Stimulated activated CD8-positive, alpha-beta memory T cell treated with anti-CD3 and anti-CD28 coated beads, Interleukin-2, amount 100 ng/mL, for 1 hour (primary cell): Measurements from ENCODE around the gene DPM3.
"Not testable (repeated sequence)": the region's sequence is repeated elsewhere in the genome, so short reads cannot be mapped to it uniquely, and the experiment has no call there.

Experiments used
- DNase-seq, 2 donors: peaks; one replicate each; pipeline ENCODE4 v3.0.0-alpha.2; 2020; ENCODE audit warnings: low read depth in 2 of 2

The DPM3 gene

GRCh38 chr1:155175281-155175926 is 35.1 kb upstream of the DPM3 start:
- DNase-seq, result no peak

- DNase-seq, result no peak
Measured at GRCh38 chr1:155174324-155175280, 34.3 kb upstream of the DPM3 start.

DNA sequence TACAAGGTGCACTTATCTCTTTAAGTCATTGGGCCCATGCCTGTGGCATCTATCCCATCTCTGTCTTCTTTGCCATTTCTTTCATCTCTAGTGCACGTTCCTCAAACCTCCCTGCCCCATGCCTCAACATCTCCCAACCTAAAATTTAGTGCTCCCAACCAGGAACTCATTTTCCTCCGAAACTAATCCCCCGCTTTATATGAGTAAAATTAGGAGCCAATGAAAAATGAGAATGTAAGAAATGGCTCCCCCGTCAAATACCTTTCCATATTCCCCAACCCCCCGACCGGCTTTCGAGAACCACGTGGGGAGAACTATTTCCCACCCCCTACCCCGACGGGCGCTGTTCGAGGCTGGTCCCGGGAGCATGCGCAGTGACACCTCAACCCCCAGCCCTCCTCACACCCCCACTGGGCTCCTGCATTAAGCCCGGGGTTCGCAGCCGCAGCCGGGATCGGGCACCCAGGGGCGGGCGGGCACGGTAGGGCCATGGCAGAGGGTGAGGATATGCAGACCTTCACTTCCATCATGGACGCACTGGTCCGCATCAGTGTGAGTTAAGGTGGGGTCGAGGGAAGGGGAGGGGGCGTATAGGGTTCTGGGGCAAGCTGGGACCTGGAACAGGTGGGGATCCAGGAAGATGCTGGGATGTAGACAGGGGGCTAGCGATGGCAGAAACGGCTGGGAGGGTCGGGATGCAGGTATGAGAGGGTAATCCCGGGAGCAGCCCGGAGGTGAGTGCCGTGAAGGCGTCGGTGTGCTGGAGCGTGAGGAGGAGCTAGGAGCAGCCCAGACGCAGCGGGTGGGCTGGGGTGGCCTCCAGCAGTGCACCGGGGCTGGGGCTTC is 33.4 kb upstream of the DPM3 start, which contains the start of gene TRIM46:
Gene TRIM46, plus strand, starts transcription at position 372 of the 846 bp plus-strand sequence. Its CDS starts 118 bp downstream, at position 490.
- DNase-seq, result peak; percentile 20 to 41

DNA sequence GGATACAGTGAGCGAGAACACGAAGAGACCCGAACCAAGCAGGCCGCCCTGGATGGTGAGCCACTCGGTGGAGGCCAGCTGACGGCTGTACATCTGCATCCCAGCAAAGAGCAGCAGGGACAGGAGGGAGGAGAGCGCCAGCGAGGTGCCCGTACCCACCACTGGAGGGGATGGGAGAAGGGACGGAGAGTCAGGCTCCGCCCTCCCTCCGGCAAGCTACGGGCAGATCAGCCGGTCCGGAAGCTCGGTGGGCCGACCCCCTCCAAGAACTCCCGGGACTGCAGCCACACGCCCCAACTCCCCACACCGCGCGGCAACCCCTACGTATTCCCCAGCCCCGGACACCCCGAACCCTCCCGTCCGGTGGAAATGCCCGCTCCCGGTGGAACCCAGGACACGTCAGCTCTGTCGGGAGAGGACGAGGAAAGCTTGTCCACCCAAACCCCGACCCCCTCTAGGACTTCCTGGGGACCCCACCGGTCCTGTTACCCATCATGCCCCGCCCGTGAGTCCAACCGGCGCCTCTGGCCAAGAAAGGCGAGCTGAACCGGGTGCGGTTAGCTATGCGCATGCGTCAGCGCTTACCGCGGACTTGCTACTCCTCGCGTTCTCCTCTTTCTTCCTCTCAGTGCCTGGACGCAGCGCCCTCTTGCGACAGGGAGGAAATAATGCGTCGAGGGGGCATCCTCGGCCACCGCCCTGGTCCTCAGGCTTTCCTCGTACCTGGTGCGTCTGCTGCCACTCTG is 32.6 kb upstream of the DPM3 start, which contains the start of gene KRTCAP2:
Gene KRTCAP2, minus strand, starts transcription at position 573 of the 746 bp plus-strand sequence. Its CDS starts 80 bp downstream, at position 493.
- peak; percentile 89 to 92 for DNase-seq

GRCh38 chr1:155171836-155172731 is 31.8 kb upstream of the DPM3 start:
- no peak for DNase-seq

DNA sequence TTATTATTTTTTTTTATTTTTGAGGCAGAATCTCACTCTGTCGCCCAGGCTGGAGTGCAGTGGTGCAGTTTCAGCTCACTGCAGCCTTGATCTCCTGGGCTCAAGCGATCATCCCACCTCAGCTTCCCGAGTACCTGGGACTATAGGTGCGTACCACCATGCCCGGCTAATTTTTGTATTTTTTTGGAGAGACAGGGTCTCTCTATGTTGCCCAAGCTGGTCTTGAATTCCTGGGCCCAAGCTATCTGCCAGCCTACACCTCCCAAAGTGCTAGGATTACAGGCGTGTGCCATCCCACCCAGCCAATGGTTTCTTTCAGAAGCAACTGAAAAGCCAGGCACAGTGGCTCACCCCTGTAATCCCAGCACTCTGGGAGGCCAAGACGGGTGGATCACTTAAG is 30.5 kb upstream of the DPM3 start:
- no peak for DNase-seq

- DNase-seq, result no peak
Measured at GRCh38 chr1:155170101-155170785, 29.9 kb upstream of the DPM3 start.

DNA sequence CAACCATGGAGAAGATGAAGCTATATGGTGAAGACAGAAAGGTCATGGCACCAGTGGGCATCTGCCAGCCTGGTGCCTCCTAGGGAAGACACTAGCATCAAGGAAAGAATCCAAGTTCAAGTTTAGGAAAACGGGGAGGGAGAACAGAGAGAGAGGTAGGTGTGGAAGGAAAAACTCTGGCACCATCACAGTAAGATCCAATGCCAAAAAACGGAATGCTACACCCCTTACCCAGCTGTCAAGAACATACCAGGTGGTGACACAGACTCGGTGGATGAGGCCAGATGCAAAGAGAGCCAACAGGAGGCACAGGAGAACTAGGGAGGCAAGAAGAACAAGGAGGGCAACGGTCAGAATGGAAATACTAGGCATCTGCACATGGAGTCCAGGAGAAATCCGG is 29.2 kb upstream of the DPM3 start:
- DNase-seq, result no peak

- no peak for DNase-seq
Measured at GRCh38 chr1:155168456-155169210, 28.3 kb upstream of the DPM3 start.

DNA sequence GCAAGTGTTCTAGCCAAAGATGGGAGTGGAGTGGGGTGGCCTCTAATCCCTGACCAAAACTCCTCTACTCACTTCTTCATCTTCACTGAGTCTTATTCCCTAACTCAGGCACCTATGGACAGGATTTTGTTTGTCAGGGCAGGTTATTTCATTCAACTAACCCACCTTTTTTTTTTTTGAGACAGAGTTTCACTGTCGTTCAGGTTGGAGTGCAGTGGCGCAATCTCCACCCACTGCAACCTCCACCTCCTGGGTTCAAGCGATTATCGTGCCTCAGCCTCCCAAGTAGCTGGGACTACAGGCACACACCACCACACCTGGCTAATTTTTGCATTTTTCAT is 27.7 kb upstream of the DPM3 start:
- DNase-seq, result not testable (repeated sequence)

- peak; percentile 70 to 74 for DNase-seq
Measured at GRCh38 chr1:155167166-155168104, 27.1 kb upstream of the DPM3 start.

DNA sequence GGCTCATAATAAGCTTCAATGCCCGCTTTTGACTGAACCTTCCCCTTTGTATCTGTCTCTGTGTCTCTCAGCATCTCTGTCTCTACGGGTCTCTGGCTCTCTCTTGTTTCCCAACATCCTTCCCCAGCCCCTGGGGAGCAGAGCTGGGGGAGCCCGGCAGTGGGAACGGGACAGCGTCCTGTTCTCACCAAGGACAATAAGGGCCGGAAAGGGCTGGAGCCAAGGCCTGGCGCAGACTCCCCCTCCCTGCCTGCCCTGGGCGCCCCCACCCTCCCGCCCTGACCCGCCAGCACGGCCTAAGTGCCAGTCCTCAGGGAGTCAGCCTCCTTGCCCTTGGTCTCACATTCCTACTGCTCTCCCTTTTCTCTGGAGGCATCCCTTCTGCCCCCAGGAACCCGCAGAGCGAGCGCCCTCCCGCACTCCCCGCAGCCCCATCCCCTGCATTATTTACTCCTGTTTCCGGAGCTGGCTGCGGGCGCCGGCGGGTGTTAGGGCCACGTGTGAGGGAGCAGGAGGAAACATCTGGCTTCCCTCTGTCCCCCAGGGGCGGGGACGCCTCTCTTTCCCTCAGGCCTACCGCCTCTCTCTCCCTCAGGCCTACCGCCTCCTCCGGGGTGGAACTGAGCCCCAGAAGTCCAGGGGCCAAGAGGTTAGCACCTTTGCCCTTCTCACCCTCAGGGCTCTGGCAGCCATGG is 26.3 kb upstream of the DPM3 start:
- DNase-seq, result no peak

GRCh38 chr1:155166051-155166470 is 25.7 kb upstream of the DPM3 start:
- DNase-seq, result no peak

- DNase-seq, result not testable (repeated sequence)
Measured at GRCh38 chr1:155164625-155165024, 24.3 kb upstream of the DPM3 start.

DNA sequence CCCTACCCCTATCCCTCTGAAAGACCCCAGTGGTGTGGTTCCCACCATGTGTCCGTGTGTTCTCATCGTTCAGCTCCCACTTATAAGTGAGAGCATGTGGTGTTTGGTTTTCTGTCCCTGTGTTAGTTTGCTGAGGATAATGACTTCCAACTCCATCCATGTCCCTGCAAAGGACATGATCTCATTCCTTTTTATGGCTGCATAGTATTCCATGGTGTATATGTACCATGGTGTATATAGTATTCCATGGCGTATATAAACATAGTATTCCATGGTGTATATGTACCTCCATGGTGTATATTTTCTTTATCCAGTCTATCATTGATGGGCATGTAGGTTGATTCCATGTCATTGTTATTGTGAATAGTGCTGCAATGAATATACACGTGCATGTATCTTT is 23.5 kb upstream of the DPM3 start:
- DNase-seq, result not testable (repeated sequence)

GRCh38 chr1:155162631-155163030 is 22.3 kb upstream of the DPM3 start:
- not testable (repeated sequence) for DNase-seq

GRCh38 chr1:155160128-155160527 is 19.8 kb upstream of the DPM3 start:
- DNase-seq, result no peak
